NK-92 (cell line): ENCODE results near the gene FAM20B.

Experiments used
- DNase-seq: peaks from one replicate; lab custom pipeline; 2025; ENCODE audit not compliant: unreplicated experiment; lab: John Stamatoyannopoulos, UW

Gene FAM20B

GRCh38 chr1:179047636-179047997, 21.9 kb downstream of the FAM20B start:
- no peak for DNase-seq

- no peak for DNase-seq
These were observed 22.8 kb downstream of the FAM20B start for GRCh38 chr1:179048339-179049124.

- DNase-seq, result no peak
These were observed 27.1 kb downstream of the FAM20B start for GRCh38 chr1:179052776-179053175.

GRCh38 chr1:179053486-179053885, 27.8 kb downstream of the FAM20B start:
- DNase-seq, result no peak

- DNase-seq, result no peak
These were observed 30.2 kb downstream of the FAM20B start for GRCh38 chr1:179055937-179056336.

- DNase-seq, result no peak
These were observed 33.1 kb downstream of the FAM20B start for GRCh38 chr1:179058487-179059483.

GRCh38 chr1:179061360-179062282, 35.9 kb downstream of the FAM20B start:
- no peak for DNase-seq

- no peak for DNase-seq
These were observed 40.8 kb downstream of the FAM20B start for GRCh38 chr1:179066471-179066870.

- DNase-seq, result no peak
These were observed 51.7 kb downstream of the FAM20B start for GRCh38 chr1:179077396-179077795.

GRCh38 chr1:179079113-179079761, 53.5 kb downstream of the FAM20B start:
- no peak for DNase-seq

GRCh38 chr1:179080866-179081686, 55.4 kb downstream of the FAM20B start:
- no peak for DNase-seq

- no peak for DNase-seq
These were observed 56.1 kb downstream of the FAM20B start, which contains the start of gene TOR3A for GRCh38 chr1:179081687-179082332. Gene TOR3A, plus strand, starts transcription at chr1:179082070. Its CDS starts 59 bp downstream, at chr1:179082129.

GRCh38 chr1:179082333-179082998, 56.8 kb downstream of the FAM20B start:
- no peak for DNase-seq

- no peak for DNase-seq
These were observed 57.3 kb downstream of the FAM20B start for GRCh38 chr1:179082999-179083335.

GRCh38 chr1:179083533-179083932, 57.8 kb downstream of the FAM20B start:
- no peak for DNase-seq

GRCh38 chr1:179087665-179088064, 62.0 kb downstream of the FAM20B start:
- DNase-seq, result no peak

- no peak for DNase-seq
These were observed 64.3 kb downstream of the FAM20B start for GRCh38 chr1:179089827-179090482.

GRCh38 chr1:179090522-179090921, 64.8 kb downstream of the FAM20B start:
- DNase-seq, result no peak
